HG03060 (cell line): Measurements from ENCODE around the gene TGM4.
"Not testable (repeated sequence)": the region's sequence is repeated elsewhere in the genome, so short reads cannot be mapped to it uniquely, and the experiment has no call there.

Experiments used
- ATAC-seq: cut with Tn5 transposase; IDR thresholded peaks from one replicate; pipeline ENCODE4 v1.9.1; 2021; ENCODE audit warnings: low read depth, moderate number of reproducible peaks; ENCODE audit not compliant: unreplicated experiment

The TGM4 gene

DNA sequence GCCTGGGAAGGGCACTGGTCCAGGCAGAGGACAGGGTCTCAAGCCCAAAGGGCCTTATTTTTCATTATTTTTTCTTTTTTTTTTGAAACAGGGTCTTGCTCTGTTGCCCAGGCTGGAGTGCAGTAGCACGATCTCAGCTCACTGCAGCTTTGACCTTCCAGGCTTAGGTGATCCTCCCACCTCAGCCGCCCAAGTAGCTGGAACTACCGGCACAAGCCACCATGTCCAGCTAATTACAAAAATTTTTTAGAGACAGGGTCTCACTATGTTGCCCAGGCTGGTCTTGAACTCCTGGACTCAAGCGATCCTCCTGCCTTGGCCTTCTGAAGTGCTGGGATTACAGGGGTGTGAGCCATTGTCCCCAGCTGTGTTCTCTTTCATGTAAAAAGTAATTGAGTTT, 75.4 kb downstream of the TGM4 start:
- not testable (repeated sequence) for ATAC-seq

DNA sequence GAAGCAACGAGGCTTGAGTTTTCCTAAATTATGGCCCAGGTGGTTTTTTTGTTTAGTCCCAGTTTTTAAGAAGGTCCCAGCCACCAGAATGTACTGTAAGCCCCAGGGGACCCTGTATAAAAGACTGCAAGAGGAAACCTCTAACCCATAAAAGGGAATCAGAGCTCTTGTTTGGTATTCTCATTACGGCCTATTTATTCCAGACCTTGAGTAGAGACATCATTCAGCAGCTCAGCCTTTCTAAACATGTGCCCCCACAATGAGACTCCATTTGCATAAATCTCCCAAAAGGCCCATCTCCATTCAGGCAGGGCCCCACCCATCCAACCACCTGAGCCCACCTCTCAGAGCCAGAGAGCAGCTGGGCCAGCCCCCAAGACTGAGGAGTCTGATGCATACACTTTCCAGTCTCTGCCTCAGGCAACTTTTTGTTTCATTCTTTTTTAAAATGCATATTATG, 75.9 kb downstream of the TGM4 start:
- ATAC-seq = no peak

DNA sequence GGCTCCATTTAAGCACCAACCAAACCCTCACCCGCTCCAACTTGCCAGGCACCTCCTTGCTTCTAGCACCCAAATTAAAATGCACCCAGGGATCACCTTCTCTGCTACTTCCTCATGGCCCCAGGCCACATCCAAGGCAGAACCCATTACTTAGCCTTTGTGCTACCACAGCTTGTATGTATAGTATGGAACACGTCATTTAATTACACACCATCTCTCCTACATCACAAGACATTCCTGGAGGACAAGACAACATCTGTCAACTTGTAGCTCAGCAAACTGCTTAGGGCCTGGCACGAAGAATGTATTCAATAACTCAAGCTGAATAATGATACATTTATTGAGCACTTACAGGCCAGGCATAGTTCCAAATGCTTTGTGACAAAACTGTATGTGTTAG, 78.3 kb downstream of the TGM4 start:
- no peak for ATAC-seq

DNA sequence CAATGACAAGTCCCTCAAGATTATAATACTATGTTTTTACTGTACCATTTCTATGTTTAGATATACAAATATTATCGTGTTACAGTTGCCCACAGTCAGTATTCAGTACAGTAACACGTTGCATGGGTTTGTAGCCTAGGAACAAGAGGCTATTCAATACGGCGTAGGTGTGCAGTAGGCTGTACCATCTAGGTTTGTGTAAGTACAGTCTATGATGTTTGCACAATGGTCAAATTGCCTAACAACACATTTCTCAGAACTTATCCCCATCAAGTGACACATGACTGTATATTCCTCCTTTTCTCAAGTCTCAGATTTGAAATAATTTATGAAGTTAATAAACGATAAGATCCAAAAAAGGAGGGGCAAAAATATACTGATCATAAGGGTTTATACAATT, 79.9 kb downstream of the TGM4 start:
- no peak for ATAC-seq

DNA sequence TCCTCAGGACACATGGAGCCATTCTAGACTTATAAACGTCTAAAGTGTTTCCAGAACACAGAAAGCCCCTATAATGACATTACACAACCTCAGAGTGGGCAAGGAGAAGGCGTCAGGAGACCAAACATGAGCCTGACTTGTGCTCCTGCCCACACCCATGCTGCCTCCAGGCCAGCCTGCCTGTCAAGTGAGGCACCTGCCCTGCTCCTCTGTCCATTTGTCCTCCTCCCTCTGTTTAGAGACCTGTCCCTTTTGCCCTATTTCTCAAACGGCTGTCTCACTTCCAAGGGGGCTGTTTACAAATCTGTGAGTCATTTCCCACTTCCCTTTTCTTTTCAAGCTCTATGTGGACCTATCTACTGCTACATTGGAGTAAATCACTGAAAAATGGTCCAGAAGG, 80.6 kb downstream of the TGM4 start:
- peak; percentile 53 for ATAC-seq

DNA sequence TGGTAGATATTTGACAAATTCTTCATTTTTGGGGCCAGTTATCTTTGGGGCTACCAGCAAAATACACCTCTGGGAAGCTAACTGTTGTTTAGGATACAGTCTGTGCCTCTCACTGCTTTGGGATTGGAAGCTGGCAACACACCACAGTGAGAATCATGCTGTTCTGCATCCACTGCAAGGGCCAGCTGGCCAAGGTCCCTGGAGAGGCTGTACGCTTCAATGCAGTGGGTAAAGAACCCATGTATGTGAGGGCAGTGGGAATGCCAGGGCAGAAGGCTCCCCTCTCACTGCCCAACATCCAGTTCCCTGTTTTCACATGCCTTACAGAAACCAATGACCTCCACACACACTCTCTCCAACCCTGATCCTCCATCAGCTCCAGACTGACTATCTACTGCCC, 81.5 kb downstream of the TGM4 start:
- no peak for ATAC-seq

DNA sequence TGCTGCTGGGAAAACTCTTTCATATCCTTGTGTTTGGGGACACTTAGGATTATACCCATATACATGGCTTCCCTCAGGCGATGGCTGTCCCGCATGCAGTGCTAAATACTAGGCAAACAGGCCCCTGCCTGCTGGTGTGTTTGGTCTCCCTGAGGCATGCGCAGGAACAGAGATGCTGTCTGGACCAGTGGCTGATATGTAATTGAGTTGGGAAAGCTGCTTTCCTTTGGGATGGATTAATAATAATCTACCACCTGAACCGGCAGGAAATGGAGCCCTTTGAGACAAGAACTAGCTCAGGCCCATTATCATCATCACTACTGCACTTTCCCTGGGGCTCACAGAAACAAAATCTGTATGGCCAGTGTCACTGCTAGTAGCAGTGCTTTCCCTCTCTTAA, 83.6 kb downstream of the TGM4 start:
- no peak for ATAC-seq

DNA sequence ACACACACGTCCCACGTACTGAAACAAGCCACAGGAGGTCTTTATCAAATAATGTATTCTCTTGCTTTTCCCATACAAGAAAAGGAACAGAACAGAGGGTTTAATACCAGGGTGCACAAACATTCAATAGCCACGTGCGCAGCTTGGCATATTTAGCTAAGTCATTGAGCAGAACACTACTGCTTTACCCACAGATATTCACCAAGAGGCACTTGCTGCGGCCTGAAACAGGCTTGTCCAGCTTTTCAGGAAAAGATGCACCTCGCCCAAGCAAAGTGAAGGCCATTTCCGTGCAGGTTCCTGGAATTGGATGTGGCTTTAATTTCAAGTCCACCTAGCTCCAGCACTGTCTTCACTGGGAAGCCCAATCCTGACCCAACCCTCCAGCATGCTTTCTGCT, 84.0 kb downstream of the TGM4 start:
- ATAC-seq = no peak

DNA sequence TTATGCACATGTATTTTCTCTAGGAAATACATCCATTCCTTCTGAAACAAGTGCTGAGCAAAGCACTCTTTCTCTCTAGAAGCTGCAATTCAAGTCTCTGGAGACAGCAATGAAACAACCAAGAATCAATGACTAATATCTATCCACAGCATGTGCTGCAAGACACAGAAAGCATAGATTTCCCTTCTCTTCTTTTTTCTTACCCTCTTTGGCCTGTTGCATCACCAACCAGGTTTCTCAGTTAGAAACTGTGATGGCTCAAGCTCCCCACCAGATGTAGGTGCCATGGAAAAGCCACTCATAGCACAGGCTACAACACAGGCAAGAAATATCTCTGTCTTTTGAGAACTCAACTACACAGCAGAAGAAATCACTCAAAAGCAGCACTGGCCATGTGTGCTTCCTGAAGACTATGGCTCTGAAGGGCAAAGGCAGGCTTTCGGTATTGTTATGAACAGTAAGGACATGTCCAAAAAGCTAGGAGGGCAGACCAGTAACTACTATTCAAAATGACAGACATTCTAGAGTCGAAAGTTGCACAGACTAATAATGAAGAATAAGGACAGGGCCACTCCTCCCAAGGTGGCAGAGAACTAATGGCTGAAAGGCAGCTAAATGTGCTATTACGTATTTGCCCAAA, 86.1 kb downstream of the TGM4 start:
- no peak for ATAC-seq

- no peak for ATAC-seq
Observed at GRCh38 chr3:44961888-44962287, 87.5 kb downstream of the TGM4 start.

GRCh38 chr3:44962621-44963393, 88.4 kb downstream of the TGM4 start:
- ATAC-seq = no peak

DNA sequence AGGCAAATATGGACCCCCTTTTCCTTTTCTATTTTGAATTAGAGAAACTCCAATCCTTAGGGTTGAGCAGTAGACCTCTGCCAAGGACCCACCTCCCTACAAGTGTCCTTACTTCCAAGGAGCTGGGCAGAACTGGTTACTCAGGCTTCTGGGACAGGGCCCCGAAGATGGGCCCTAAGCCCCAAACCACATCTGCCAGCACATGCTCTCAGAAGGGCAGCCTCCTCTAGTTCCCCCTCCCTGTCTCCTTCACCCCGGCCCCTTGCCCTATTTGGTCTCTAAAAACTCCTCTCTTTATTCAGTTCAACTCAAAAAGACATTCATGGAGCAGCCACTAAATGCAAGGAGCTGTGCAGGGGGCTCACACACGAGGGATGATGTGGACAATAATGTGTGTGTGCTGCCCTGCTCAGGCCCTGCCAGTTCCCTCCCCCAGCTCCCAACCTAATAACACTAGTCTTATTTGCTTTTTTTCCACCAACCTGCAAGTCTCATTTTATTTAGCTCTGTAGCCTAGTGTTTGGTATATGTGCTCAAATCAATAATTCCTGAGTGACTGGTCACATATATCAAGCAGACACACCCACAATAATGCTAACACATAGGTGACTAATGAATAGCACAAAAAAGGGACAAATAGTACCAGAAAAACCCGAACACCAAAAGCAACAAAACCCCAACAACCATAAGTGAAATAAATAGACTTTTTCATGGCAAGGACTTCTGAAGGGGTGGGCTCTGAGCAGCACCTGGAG, 89.3 kb downstream of the TGM4 start:
- no peak for ATAC-seq
